Germinal center (tissue), 1 donor: ENCODE measurements around the gene ZNF512B.
"Not testable (repeated sequence)": the region's sequence is repeated elsewhere in the genome, so short reads cannot be mapped to it uniquely, and the experiment has no call there.

ENCODE experiments used
- DNase-seq: peaks from one replicate; pipeline ENCODE4 v3.0.0; 2012; ENCODE audit warnings: mixed read lengths, low spot score

ZNF512B gene

GRCh38 chr20:63977739-63978276 is 8.1 kb upstream of the ZNF512B start:
- DNase-seq, result no peak

- no peak for DNase-seq
These were observed 7.4 kb upstream of the ZNF512B start for GRCh38 chr20:63976980-63977738.

- not testable (repeated sequence) for DNase-seq
These were observed 6.8 kb upstream of the ZNF512B start for GRCh38 chr20:63976511-63976910.

- no peak for DNase-seq
These were observed 4.9 kb upstream of the ZNF512B start for GRCh38 chr20:63974402-63975200.

- DNase-seq, result peak; percentile 82
These were observed 4.1 kb upstream of the ZNF512B start for GRCh38 chr20:63973636-63974401.

GRCh38 chr20:63973160-63973479 is 3.4 kb upstream of the ZNF512B start:
- DNase-seq, result no peak

GRCh38 chr20:63972312-63973159 is 2.8 kb upstream of the ZNF512B start:
- no peak for DNase-seq

- not testable (repeated sequence) for DNase-seq
These were observed 2.2 kb upstream of the ZNF512B start for GRCh38 chr20:63971960-63972311.

GRCh38 chr20:63970714-63971431 is 1.1 kb upstream of the ZNF512B start:
- no peak for DNase-seq

GRCh38 chr20:63968928-63969760 is 586 bp downstream of the ZNF512B start:
- no peak for DNase-seq

GRCh38 chr20:63968136-63968927 is 1.4 kb downstream of the ZNF512B start:
- DNase-seq, result no peak

GRCh38 chr20:63967330-63968135 is 2.2 kb downstream of the ZNF512B start:
- DNase-seq, result no peak

GRCh38 chr20:63966944-63967322 is 2.8 kb downstream of the ZNF512B start:
- DNase-seq, result no peak

GRCh38 chr20:63966172-63966943 is 3.4 kb downstream of the ZNF512B start:
- DNase-seq, result no peak

- DNase-seq, result no peak
These were observed 5.3 kb downstream of the ZNF512B start for GRCh38 chr20:63964412-63964811.

GRCh38 chr20:63963784-63964301 is 5.9 kb downstream of the ZNF512B start:
- no peak for DNase-seq

GRCh38 chr20:63963348-63963741 is 6.4 kb downstream of the ZNF512B start:
- no peak for DNase-seq
